Lung (tissue), 12 donors: ENCODE measurements around the gene MMP24. TPM values are rescaled to one million over a fixed set of nuclear protein-coding genes. Genes with fewer than 3 reads are reported as not detected.

Source experiments
- ATAC-seq: fragments of 200-7000 bp; cut with Tn5 transposase; one replicate; pipeline ENCODE4 v1.9.1; 2020; ENCODE audit warnings: moderate number of reproducible peaks; ENCODE audit not compliant: insufficient read depth, low FRiP score
- DNase-seq, 3 donors: peaks; one replicate each; pipeline ENCODE4 v3.0.0-alpha.2; 2013 to 2017
- H3K27ac ChIP-seq, 2 donors: one replicate each; pipeline ENCODE4 v1.5.1; 2013; ENCODE audit warnings: mild to moderate bottlenecking in 2 of 2, moderate library complexity in 2 of 2, control low read depth in 1 of 2, inconsistent platforms in 1 of 2, low read depth in 1 of 2, low read length in 1 of 2
- H3K27me3 ChIP-seq, 3 donors: one replicate each; pipeline ENCODE4 v1.5.1; 2013; ENCODE audit warnings: low read length in 2 of 3; ENCODE audit not compliant: control insufficient read depth in 3 of 3, insufficient read depth in 3 of 3
- H3K36me3 ChIP-seq, 4 donors: one replicate each; pipeline ENCODE4 v1.5.1; 2013; ENCODE audit warnings: low read length in 4 of 4, mild to moderate bottlenecking in 1 of 4, moderate library complexity in 1 of 4; ENCODE audit not compliant: control insufficient read depth in 4 of 4, insufficient read depth in 4 of 4
- H3K4me1 ChIP-seq, 5 donors: one replicate each; pipeline ENCODE4 v1.5.1; 2013; ENCODE audit warnings: low read length in 5 of 5, mild to moderate bottlenecking in 2 of 5, moderate library complexity in 1 of 5; ENCODE audit not compliant: control insufficient read depth in 5 of 5, insufficient read depth in 5 of 5
- H3K4me3 ChIP-seq: one replicate; pipeline ENCODE4 v1.5.1; 2013; ENCODE audit warnings: mild to moderate bottlenecking, control low read depth, moderate library complexity
- H3K9ac ChIP-seq, 2 donors: one replicate each; pipeline ENCODE4 v1.5.1; 2013; ENCODE audit warnings: low read length in 2 of 2, control low read depth in 1 of 2; ENCODE audit not compliant: insufficient read depth in 1 of 2
- H3K9me3 ChIP-seq, 4 donors: one replicate each; pipeline ENCODE4 v1.5.1; 2013; ENCODE audit warnings: low read length in 3 of 4, mild to moderate bottlenecking in 1 of 4, moderate library complexity in 1 of 4; ENCODE audit not compliant: control insufficient read depth in 4 of 4, insufficient read depth in 3 of 4
- CTCF ChIP-seq: IDR thresholded peaks from 2 replicates; pipeline ENCODE4 v1.5.1; 2012; ENCODE audit warnings: mild to moderate bottlenecking; ENCODE audit errors: control extremely low read depth, extremely low read depth
- WGBS, 2 donors: extraction: QIAGEN DNeasy Blood & Tissue Kit; methylation state at CpG; one replicate each; pipeline ENCODE4 v1.1.7; 2013; 5-methylcytosine and 5-hydroxymethylcytosine counted together
- polyA plus RNA-seq, 2 donors: library from polyadenylated mRNA; stranded (reverse); fragments of 200-250 nt; gene quantifications; one replicate each; pipeline ENCODE4 v1.2.1, GENCODE V29; 2013
- total RNA-seq, 2 donors: library from RNA; depleted of rRNA in 1 of 2; stranded (reverse); fragments of >200 nt in 1 of 2; gene quantifications; one replicate each; pipeline ENCODE4 v1.2.1, GENCODE V29; 2014 to 2021
- donor health status: control.
- donor health status: control.
- donor health status: Bipolar disorder and iron deficiency.
- donor health status: healthy.
- donor health status: DM: yes; HTN: yes; CAD: no.

The MMP24 gene
- total and polyA plus RNA-seq, 4 donors: 2.3 to 10.1 (median 6.7) TPM

DNA sequence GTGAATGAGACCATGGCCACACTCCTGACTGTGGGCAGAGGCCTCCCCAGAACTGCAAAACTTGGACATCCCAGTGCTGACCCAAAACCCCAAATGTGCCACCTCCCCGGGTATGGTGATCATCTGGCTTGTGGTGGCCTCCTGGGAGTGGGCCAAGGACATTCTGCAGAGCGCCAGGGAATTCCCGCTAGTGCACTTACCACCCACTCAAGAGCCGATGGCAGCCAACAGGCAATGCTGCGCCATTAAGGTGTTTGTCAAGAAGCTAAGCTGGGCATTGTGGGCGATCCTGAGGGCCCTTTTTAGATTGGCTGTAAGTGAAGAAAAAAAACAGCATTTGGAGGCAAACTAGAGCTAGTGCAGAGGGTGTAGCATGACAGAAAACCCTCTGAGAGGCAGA lies 9.4 kb downstream of the MMP24 start:
- H3K9me3 ChIP-seq: peaks cover 0 to 3% (median under 1%) of the 10 kb centered on the region in 4 donors
- no peak overlapping the region for H3K9ac ChIP-seq
- H3K4me3 ChIP-seq: no peak overlapping the region
- peaks cover 0 to 3% (median 0%) of the 10 kb centered on the region in 4 donors for H3K36me3 ChIP-seq
- no peak for TF ChIP-seq CTCF
- H3K27me3 ChIP-seq: no peaks in the 10 kb centered on the region
- peak; percentile 19 for ATAC-seq
- no peak for DNase-seq
- peak overlapping the region in 1 of 2 donors; percentile 6 for H3K27ac ChIP-seq
- H3K4me1 ChIP-seq: peaks cover 0 to 4% (median 0%) of the 10 kb centered on the region in 5 donors
- 79 to 97% methylated on average over 6 of the region's 6 CpGs for WGBS, 2 donors

DNA sequence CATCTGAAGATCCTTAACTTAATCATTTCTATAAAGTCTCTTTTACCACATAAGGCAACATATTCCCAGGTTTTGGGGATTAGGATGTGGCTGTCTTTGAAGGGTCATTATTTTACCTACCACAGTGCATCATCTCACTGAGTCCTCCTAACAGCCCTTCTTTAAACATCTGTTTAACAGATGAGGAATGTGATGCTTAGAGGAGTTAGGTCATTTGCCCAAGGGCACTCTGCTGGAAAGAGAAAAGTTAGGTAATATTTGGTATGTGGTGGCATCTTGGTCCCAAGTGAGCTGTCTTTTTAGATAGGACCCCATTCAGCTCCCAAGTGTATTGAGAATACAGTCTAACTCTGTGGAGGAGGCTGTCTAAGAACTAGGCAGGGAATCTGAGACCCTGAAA lies 11.0 kb downstream of the MMP24 start:
- no peak for TF ChIP-seq CTCF
- ATAC-seq (no peak), DNase-seq (no peak)
- Histone ChIP-seq H3K4me1 (peaks cover 0 to 4% (median 0%) of the 10 kb centered on the region in 5 donors), H3K36me3 (peaks cover 0 to 3% (median 0%) of the 10 kb centered on the region in 4 donors), H3K9me3 (peaks cover 0 to 3% (median under 1%) of the 10 kb centered on the region in 4 donors), H3K4me3 (no peak overlapping the region), H3K27me3 (no peaks in the 10 kb centered on the region), H3K27ac (no peak overlapping the region), H3K9ac (no peak overlapping the region)

GRCh38 chr20:35238170-35238569 lies 11.7 kb downstream of the MMP24 start:
- Histone ChIP-seq H3K27ac (no peak overlapping the region), H3K36me3 (peaks cover 0 to 3% (median 0%) of the 10 kb centered on the region in 4 donors), H3K27me3 (no peaks in the 10 kb centered on the region), H3K9me3 (peaks cover 0 to 3% (median under 1%) of the 10 kb centered on the region in 4 donors), H3K4me1 (peaks cover 0 to 4% (median 0%) of the 10 kb centered on the region in 5 donors), H3K4me3 (no peak overlapping the region), H3K9ac (no peak overlapping the region)
- WGBS, 2 donors: 39 to 73% methylated on average over 4 of the region's 4 CpGs
- ATAC-seq (no peak), DNase-seq (no peak)
- TF ChIP-seq CTCF: no peak

GRCh38 chr20:35238735-35239134 lies 12.2 kb downstream of the MMP24 start:
- DNase-seq (no peak), ATAC-seq (no peak)
- Histone ChIP-seq H3K9me3 (peaks cover 0 to 3% (median under 1%) of the 10 kb centered on the region in 4 donors), H3K27me3 (no peaks in the 10 kb centered on the region), H3K4me1 (peaks cover 0 to 4% (median 0%) of the 10 kb centered on the region in 5 donors), H3K36me3 (peaks cover 0 to 3% (median 0%) of the 10 kb centered on the region in 4 donors), H3K9ac (no peak overlapping the region), H3K27ac (no peak overlapping the region), H3K4me3 (no peak overlapping the region)
- 54 to 80% methylated on average over 5 of the region's 5 CpGs for whole genome bisulfite sequencing, 2 donors
- TF ChIP-seq CTCF: no peak
